BLaER1 (cell line): ENCODE data around the gene RTP5.

Experiments used
- H3K27ac ChIP-seq: shearing (Covaris generic); formaldehyde crosslinking; 2 replicates; pipeline ENCODE4 v1.8.1; 2022
- H3K27me3 ChIP-seq: shearing (Covaris generic); formaldehyde crosslinking; 2 replicates; pipeline ENCODE4 v1.8.1; 2022
- H3K36me3 ChIP-seq: shearing (Covaris generic); formaldehyde crosslinking; 2 replicates; pipeline ENCODE4 v1.8.1; 2022
- H3K4me1 ChIP-seq: shearing (Covaris generic); formaldehyde crosslinking; 2 replicates; pipeline ENCODE4 v1.8.1; 2022
- H3K4me2 ChIP-seq: shearing (Covaris generic); formaldehyde crosslinking; 2 replicates; pipeline ENCODE4 v1.8.1; 2022
- H3K4me3 ChIP-seq: shearing (Covaris generic); formaldehyde crosslinking; 2 replicates; pipeline ENCODE4 v1.8.1; 2022
- H3K9ac ChIP-seq: shearing (Covaris generic); formaldehyde crosslinking; 2 replicates; pipeline ENCODE4 v1.8.1; 2022
- H3K9me3 ChIP-seq: shearing (Covaris generic); formaldehyde crosslinking; 2 replicates; pipeline ENCODE4 v1.8.1; 2022
- H4K20me1 ChIP-seq: shearing (Covaris generic); formaldehyde crosslinking; 2 replicates; pipeline ENCODE4 v1.8.1; 2022
- Cebpa-rat ChIP-seq: shearing (Covaris generic); IDR thresholded peaks from 2 replicates; pipeline ENCODE4 v1.8.1; 2022

The RTP5 gene

DNA sequence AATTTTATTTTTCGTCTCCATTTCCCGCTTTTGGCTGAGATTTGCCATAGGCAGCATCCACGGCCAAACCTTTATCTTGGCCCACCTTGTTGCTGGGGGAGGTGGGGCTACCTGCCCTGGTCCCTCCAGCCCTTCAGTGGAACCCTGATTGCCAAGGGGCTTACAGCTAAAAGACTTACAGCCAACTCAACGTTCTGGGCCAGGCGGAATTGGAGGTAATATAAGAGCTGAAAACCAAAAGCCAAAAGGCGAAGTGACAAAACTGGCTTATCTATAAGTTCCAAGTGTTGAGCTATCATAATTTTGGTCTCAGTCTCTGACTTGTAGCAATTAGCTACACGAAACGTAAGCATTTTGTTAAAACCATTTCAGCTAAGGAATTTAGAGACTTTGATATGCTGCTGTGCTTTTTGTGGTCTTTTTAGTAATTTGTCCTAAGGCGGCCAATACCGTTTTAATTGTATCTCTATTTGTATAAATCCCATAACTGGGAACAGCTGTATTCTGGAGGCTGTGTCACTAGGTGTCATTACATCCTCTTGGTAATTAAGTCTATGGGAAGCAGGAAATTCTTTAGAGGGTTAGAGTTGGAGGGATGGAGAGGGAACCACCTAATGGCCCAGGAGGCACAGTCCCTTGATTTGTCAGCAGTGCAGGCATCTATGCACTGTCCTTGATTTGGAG, 34.9 kb upstream of the RTP5 start:
- Histone ChIP-seq H3K4me1 (no peaks in the 10 kb centered on the region), H4K20me1 (no peaks in the 10 kb centered on the region)
- no peak for TF ChIP-seq Cebpa-rat

DNA sequence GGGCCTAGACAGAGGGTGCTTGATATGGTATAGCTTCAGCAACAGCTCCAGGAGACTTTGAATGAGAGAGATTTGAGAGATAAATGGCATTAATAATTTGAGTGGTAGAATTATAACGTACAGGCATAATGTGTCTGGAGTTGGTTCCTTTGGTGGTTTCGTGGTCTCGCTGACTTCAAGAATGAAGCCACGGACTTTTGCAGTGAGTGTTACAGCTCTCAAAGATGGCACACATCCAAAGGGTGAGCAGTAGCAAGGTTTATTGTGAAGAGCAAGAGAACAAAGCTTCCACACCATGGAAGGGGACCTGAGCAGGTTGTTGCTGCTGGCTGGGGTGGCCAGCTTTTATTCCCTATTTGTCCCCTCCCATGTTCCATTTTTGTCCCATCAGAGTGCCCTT, 33.9 kb upstream of the RTP5 start:
- TF ChIP-seq Cebpa-rat: no peak
- Histone ChIP-seq H3K27me3 (no peaks in the 10 kb centered on the region), H3K9ac (no peak overlapping the region), H3K4me2 (no peak overlapping the region), H3K27ac (no peak overlapping the region), H3K9me3 (peaks cover 9% of the 10 kb centered on the region; the same call in 1 of the 2 replicates), H4K20me1 (no peaks in the 10 kb centered on the region), H3K4me3 (no peak overlapping the region), H3K4me1 (peaks cover 7% of the 10 kb centered on the region), H3K36me3 (no peaks in the 10 kb centered on the region)

More for the DNA sequence above, 34.9 kb upstream of the RTP5 start:
- no peaks in the 10 kb centered on the region for H3K36me3 ChIP-seq
- H3K9ac ChIP-seq: no peak overlapping the region
- H3K27ac ChIP-seq: no peak overlapping the region
- H3K27me3 ChIP-seq: no peaks in the 10 kb centered on the region
- H3K4me3 ChIP-seq: no peak overlapping the region
- peaks cover 9% of the 10 kb centered on the region; the same call in 1 of the 2 replicates for H3K9me3 ChIP-seq
- no peak overlapping the region for H3K4me2 ChIP-seq

DNA sequence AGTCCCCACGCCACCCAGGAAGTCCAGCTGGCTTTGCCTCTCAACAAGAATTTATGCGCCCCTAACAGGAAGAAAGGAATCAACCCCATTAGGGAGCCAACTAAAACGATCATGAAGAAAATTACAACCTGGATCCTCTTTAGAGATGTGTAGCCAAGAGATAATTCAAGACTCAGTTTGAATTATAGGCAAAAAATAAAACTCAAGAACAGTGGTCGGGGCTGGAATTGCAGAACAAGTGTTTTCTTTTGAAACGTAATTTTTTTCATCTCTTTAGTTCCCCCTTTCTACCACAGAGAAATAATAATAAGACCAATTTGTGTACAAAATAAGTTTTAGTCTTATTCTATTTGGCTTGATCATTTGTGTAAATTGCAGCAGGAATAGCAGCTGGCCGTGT, 33.2 kb upstream of the RTP5 start:
- H3K27me3 ChIP-seq: no peaks in the 10 kb centered on the region
- peaks cover 9% of the 10 kb centered on the region; the same call in 1 of the 2 replicates for H3K9me3 ChIP-seq
- no peaks in the 10 kb centered on the region for H3K36me3 ChIP-seq
- H4K20me1 ChIP-seq: no peaks in the 10 kb centered on the region
- H3K9ac ChIP-seq: no peak overlapping the region
- no peak for TF ChIP-seq Cebpa-rat
- no peak overlapping the region for H3K4me2 ChIP-seq
- no peak overlapping the region for H3K27ac ChIP-seq
- H3K4me1 ChIP-seq: peaks cover 14% of the 10 kb centered on the region
- no peak overlapping the region for H3K4me3 ChIP-seq

DNA sequence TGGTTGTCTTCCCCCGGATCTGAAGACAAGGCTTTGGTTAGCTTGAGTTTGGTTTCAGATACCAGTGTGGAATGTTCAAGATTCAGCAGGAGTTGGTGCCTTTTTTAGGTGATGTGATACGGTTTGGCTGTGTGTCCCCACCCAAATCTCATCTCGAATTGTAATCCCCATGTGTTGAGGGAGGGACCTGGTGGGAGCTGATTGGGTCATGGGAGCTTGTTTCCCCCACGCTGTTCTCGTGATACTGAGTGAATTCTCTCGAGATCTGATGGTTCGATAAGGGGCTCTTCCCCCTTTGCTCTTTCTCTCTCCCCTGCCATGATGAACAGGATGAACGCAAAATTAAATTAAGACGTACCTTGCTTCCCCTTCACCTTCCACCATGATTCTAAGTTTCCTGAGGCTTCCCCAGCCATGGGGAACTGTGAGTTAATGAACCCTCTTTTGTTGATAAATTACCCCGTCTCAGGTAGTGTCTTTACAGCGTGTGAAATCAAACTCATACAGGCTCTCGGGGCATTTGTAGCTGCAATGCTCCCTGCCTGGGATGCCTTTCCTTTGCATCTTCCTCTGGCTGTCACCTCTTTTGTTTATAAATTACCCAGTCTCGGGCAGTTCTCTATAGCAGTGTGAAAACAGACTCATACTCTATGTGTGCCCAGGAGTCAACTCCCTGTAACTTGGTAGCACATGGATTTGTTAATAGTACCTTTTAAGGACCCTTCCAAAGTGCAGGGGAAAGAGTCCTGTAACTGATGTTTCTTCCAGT, 32.1 kb upstream of the RTP5 start:
- Histone ChIP-seq H3K36me3 (no peaks in the 10 kb centered on the region), H3K9ac (no peak overlapping the region), H3K4me1 (peaks cover 24% of the 10 kb centered on the region), H3K27ac (no peak overlapping the region), H4K20me1 (no peaks in the 10 kb centered on the region), H3K4me3 (no peak overlapping the region), H3K4me2 (no peak overlapping the region), H3K9me3 (peaks cover 9% of the 10 kb centered on the region; the same call in 1 of the 2 replicates), H3K27me3 (no peaks in the 10 kb centered on the region)
- no peak for TF ChIP-seq Cebpa-rat

DNA sequence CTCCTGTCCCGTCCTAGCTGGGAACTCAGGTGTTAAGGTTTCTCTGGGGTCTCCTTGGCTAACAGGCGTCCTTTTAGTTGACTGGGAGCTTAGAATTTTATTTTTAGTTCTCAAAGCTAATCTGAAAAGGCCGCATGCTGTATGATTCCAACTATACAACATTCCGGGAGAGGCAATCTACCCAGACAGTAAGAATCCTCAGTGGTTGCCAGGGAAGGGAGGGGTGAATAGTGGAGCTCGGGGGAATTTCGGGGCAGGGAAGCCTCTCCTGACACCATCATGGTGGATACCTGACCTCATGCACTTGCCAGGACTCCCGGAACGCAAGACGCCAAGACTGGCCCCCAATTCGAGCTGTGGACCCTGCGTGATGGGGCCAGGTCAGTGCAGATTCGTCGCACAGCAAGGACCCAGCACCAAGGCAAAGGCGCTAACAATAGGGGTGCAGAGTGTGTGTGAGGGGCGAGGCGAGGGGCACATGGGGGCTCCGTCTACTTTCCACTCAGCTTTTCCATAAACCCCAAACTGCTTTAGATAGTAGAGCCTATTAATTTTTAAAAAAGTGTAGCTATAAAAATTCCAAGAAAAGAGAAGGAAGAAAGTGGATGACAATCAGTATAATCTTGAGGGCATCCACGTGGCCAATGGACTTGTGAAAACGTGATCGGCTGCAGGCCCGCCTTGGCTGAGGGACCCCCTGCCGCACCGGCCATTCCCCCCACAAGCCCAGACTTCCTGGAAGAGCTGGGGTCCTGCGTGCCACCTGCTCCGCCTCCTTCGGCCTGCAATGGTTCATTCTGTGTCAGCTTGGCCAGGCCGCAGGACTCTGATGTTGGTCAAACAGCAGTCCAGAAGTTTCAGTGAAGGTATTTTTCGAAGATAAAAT, 28.1 kb upstream of the RTP5 start:
- Histone ChIP-seq H3K4me1 (peaks cover 59% of the 10 kb centered on the region), H3K27ac (no peak overlapping the region), H4K20me1 (no peaks in the 10 kb centered on the region), H3K4me3 (no peak overlapping the region), H3K9me3 (no peaks in the 10 kb centered on the region; the same call in 1 of the 2 replicates), H3K27me3 (no peaks in the 10 kb centered on the region), H3K4me2 (peak overlapping the region; percentile 43), H3K36me3 (no peaks in the 10 kb centered on the region), H3K9ac (no peak overlapping the region)
- TF ChIP-seq Cebpa-rat: no peak

DNA sequence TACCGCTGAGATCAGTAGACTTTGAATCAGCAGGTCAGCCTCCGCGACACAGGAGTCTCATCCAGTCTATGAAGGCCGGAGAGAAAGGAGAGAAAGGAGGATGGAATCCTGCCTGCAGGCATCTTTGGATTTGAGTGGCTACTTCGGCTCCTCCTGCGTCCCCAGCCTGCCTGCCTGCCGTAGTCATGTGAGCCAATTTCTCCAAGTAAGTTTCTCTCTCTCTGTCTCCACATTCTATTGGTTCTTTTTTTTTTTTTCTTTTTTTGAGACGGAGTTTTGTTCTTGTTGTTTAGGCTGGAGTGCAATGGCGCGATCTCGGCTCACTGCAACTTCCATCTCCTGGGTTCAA, 27.5 kb upstream of the RTP5 start:
- H3K9ac ChIP-seq: no peak overlapping the region
- H3K9me3 ChIP-seq: no peaks in the 10 kb centered on the region
- H3K4me2 ChIP-seq: no peak overlapping the region; the same call in 1 of the 2 replicates
- H4K20me1 ChIP-seq: no peaks in the 10 kb centered on the region
- no peaks in the 10 kb centered on the region for H3K36me3 ChIP-seq
- no peaks in the 10 kb centered on the region for H3K27me3 ChIP-seq
- no peak overlapping the region for H3K4me3 ChIP-seq
- H3K4me1 ChIP-seq: peaks cover 61% of the 10 kb centered on the region
- TF ChIP-seq Cebpa-rat: no peak
- no peak overlapping the region for H3K27ac ChIP-seq

DNA sequence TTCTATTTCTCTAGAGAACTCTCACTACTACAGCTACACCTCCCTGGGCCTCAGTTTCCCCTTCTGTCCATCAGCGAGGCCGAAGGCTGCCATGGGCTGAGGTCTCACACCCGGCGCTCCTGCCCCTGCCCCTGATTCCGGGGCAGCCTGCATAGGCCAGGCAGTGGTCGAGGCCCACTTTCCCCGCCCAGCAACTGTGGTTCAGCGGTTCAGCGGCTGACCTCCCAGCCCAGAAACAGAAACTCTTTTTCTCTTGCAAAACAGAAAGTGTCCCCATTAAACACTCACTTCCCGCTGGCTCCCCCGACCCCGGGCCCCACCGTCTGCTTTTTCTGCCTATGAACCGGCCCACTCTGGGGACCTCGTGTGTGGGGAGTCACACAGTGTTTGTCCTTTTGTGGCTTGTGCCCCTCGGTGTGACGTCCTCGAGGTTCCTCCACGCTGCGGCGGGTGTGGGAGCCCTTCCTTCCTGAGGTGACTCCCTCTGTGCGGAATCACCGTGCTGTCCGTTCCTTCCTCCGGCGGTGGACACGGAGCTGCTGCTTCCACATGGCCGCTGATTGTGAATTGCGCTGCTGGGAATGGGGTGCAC, 26.8 kb upstream of the RTP5 start:
- no peaks in the 10 kb centered on the region for H3K9me3 ChIP-seq
- H3K4me1 ChIP-seq: peaks cover 61% of the 10 kb centered on the region
- H3K27me3 ChIP-seq: no peaks in the 10 kb centered on the region
- no peaks in the 10 kb centered on the region for H3K36me3 ChIP-seq
- H3K4me2 ChIP-seq: peak overlapping the region; percentile 92
- TF ChIP-seq Cebpa-rat: no peak
- H3K27ac ChIP-seq: peak overlapping the region; percentile 55
- H4K20me1 ChIP-seq: no peaks in the 10 kb centered on the region
- peak overlapping the region; percentile 45 for H3K4me3 ChIP-seq
- peak overlapping the region; percentile 48; the same call in 1 of the 2 replicates for H3K9ac ChIP-seq

DNA sequence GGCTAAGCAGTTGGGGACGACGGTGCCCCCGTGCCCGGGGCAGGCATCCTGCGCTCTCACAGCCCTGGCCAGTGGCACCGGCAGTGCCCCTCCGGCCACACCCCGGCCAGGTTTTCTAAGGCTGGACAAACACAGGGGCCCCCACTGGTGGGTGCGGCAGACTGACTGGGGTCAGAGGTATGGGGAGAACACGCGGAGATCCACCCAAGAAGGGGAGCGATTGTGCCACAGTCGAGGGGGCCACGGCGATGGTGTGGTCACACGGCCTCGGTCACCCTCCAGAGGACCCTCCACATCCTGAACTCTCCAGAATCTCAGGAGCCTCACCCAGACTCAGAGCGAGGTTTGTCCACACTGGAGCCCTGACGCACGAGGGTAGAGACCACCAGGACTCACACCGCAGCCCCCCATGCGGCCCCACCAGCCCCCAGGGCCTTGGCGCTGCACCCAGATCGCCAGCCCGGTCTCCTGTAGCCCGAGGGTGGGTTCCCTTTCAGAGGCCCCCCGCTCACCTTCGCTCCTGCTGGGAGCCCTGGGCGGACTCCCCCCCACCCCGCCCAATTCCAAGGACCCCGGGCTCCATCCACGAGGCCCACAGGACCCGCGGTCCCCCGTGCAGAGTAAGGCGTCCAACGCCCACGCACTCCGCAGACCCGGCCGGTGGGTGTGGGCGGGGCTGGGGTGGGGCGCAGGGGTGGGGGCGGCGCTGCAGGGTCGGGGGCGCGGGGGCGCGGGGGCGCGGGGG, 26.0 kb upstream of the RTP5 start:
- Histone ChIP-seq H3K27me3 (no peaks in the 10 kb centered on the region), H3K36me3 (no peaks in the 10 kb centered on the region), H4K20me1 (no peaks in the 10 kb centered on the region), H3K9me3 (no peaks in the 10 kb centered on the region), H3K4me2 (peak overlapping the region; percentile 92), H3K27ac (peak overlapping the region; percentile 55), H3K9ac (peak overlapping the region; percentile 48; the same call in 1 of the 2 replicates), H3K4me3 (peak overlapping the region; percentile 45), H3K4me1 (peaks cover 61% of the 10 kb centered on the region)
- no peak for TF ChIP-seq Cebpa-rat
